Measurements from ENCODE around the gene ESF1. TPM values are rescaled to one million over a fixed set of nuclear protein-coding genes. Genes with fewer than 3 reads are reported as not detected.

ESF1 gene
- total RNA-seq, 2 experiments from 2014 or later, result 10.1 to 13.5 TPM

DNA sequence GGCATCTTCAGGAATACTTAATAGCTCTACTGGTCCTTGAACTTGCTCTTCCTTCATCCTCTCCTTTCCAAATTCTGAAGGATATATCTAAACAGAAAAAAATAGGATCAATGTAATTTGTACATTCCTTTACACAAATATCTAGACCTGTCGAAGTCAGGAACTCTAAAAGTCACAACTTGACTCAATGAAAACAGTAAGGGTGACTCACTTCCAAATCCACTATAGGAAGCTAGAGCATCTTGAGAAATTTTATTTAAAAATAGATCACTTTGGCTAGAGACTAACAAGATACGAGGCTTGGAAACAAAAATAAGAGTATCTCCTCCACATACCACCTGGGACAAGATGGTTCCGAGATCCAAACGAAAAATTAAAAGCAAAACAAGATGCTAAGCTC lies 12.2 kb downstream of the ESF1 start:
- DNase-seq (ENCODE audit: low spot score), result no peak
- no TSS peak for BruUV-seq (replicated peaks)

DNA sequence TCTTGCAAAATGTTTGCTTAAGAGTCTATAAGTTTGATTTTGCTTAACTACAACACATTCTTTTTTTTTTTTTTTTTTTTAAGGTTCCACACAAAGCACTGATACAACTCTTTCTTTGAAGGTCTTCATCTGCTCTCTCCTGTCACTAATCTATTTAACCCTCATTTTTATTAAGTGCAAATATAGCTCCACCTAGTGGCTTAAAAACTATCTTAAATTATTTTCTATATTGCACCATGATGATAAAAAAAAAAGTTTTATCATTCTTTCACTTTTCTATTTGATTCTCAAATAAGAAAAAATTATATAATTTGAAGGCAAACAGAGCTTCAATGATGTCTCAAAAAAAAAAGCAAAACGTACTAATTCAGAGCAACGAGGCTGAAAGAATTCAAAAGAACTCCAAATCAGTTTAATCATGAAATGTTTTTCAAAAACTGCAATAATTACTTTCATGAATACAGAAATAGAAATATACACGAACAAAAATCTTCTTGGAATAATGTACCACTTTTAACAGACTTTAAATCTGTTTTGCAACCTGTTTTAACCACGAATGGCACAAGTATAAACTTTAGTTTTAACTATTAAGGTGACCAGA lies 12.8 kb downstream of the ESF1 start:
- CTCF ChIA-PET (ENCODE audit: unreplicated experiment), result no interaction called here
- no peak overlapping the region for H3K27ac ChIP-seq (ENCODE audit: low read depth, low read length, poor library complexity, severe bottlenecking)
- H3K79me2 ChIP-seq (ENCODE audit: insufficient read depth, low read depth, low read length), result no peaks in the 10 kb centered on the region
- H2AFZ ChIP-seq (ENCODE audit: low read length), result no peak overlapping the region
- H4K20me1 ChIP-seq (ENCODE audit: insufficient read depth, low read length), result peaks cover 19% of the 10 kb centered on the region
- peaks cover 99% of the 10 kb centered on the region for H3K36me3 ChIP-seq (ENCODE audit: insufficient read depth, low read length)
- H3K4me3 ChIP-seq (ENCODE audit: low read depth, low read length, poor library complexity, severe bottlenecking), result no peak overlapping the region
- POLR2A ChIA-PET, result interaction anchor here (0.6 to 1.1 kb wide), 10 partner anchors 9 to 390 kb away, joined by 3 to 5 read pairs (median 3); partner anchors contain the start of genes ESF1 and NDUFAF5
- DNase-seq (ENCODE audit: low spot score), result peak; percentile 56
- BruUV-seq (replicated peaks), result no TSS peak
- TF ChIP-seq, protein P1, sequence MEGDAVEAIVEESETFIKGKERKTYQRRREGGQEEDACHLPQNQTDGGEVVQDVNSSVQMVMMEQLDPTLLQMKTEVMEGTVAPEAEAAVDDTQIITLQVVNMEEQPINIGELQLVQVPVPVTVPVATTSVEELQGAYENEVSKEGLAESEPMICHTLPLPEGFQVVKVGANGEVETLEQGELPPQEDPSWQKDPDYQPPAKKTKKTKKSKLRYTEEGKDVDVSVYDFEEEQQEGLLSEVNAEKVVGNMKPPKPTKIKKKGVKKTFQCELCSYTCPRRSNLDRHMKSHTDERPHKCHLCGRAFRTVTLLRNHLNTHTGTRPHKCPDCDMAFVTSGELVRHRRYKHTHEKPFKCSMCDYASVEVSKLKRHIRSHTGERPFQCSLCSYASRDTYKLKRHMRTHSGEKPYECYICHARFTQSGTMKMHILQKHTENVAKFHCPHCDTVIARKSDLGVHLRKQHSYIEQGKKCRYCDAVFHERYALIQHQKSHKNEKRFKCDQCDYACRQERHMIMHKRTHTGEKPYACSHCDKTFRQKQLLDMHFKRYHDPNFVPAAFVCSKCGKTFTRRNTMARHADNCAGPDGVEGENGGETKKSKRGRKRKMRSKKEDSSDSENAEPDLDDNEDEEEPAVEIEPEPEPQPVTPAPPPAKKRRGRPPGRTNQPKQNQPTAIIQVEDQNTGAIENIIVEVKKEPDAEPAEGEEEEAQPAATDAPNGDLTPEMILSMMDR (conservative IDR thresholded peaks at IDR 0.05; ENCODE audit: low read length), result peak; percentile 86
- TF ChIP-seq EZH2phosphoT487 (IDR thresholded peaks at IDR 0.05; ENCODE audit: borderline replicate concordance, low read depth, low read length), result no peak
- H3K9me3 ChIP-seq (ENCODE audit: low read length), result no peaks in the 10 kb centered on the region; the same call in 1 of the 2 replicates
- intact Hi-C loops (cut with micrococcal nuclease; ENCODE audit: unreplicated experiment), result loop anchor here (5.0 kb wide), 4 partner anchors 225 to 850 kb away; no protein-coding TSS in a partner anchor
- no peaks in the 10 kb centered on the region for H3K4me1 ChIP-seq (ENCODE audit: insufficient read depth, low read length, poor library complexity, severe bottlenecking)
- no peak overlapping the region for H3K4me2 ChIP-seq (ENCODE audit: low read length)
- H3K9me2 ChIP-seq (ENCODE audit: insufficient read depth, low read length), result no peaks in the 10 kb centered on the region

More for the DNA sequence above, 12.2 kb downstream of the ESF1 start:
- CTCF ChIA-PET (ENCODE audit: unreplicated experiment), result no interaction called here
- Histone ChIP-seq H3K27ac (ENCODE audit: low read depth, low read length, poor library complexity, severe bottlenecking) (no peak overlapping the region), H3K79me2 (ENCODE audit: insufficient read depth, low read depth, low read length) (no peaks in the 10 kb centered on the region), H3K36me3 (ENCODE audit: insufficient read depth, low read length) (peaks cover 99% of the 10 kb centered on the region), H2AFZ (ENCODE audit: low read length) (no peak overlapping the region), H3K9me3 (ENCODE audit: low read length) (no peaks in the 10 kb centered on the region), H3K9me2 (ENCODE audit: insufficient read depth, low read length) (no peaks in the 10 kb centered on the region), H4K20me1 (ENCODE audit: insufficient read depth, low read length) (peaks cover 23% of the 10 kb centered on the region), H3K4me3 (ENCODE audit: low read depth, low read length, poor library complexity, severe bottlenecking) (no peak overlapping the region), H3K4me2 (ENCODE audit: low read length) (no peak overlapping the region), H3K4me1 (ENCODE audit: insufficient read depth, low read length, poor library complexity, severe bottlenecking) (no peaks in the 10 kb centered on the region)
- POLR2A ChIA-PET, result interaction anchor here (0.5 to 1.1 kb wide), 3 partner anchors 20 to 127 kb away, joined by 3 read pairs; no protein-coding TSS in a partner anchor
- no peak for TF ChIP-seq EZH2phosphoT487 (IDR thresholded peaks at IDR 0.05; ENCODE audit: borderline replicate concordance, low read depth, low read length)
- TF ChIP-seq, protein P1 (conservative IDR thresholded peaks at IDR 0.05; ENCODE audit: low read length), result no peak
- intact Hi-C loops (cut with micrococcal nuclease; ENCODE audit: unreplicated experiment), result loop anchor here (5.0 kb wide), 4 partner anchors 225 to 850 kb away; no protein-coding TSS in a partner anchor

DNA sequence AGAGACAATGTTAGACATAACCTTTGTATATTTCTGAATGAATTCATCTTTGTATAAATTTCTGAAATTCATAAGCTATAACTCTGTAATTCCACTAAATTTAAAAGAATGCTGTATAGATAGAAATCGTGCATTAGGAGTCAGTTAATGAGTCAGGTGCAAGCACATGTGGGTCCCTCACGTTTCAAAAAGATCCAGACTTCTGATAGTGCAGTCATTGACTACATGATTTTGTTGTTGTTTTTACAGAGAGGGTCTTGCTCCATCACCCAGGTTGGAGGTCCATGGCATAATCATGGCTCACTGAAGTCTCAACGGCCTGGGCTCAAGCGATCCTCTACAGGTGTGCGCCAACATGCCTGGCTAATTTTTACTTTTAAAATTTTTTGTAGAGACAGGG lies 14.6 kb downstream of the ESF1 start:
- no peaks in the 10 kb centered on the region for H3K4me1 ChIP-seq (ENCODE audit: insufficient read depth, low read length, poor library complexity, severe bottlenecking)
- POLR2A ChIA-PET, result no interaction called here
- DNase-seq (ENCODE audit: low spot score), result no peak
- no TSS peak for BruUV-seq (replicated peaks)
- peaks cover 99% of the 10 kb centered on the region for H3K36me3 ChIP-seq (ENCODE audit: insufficient read depth, low read length)
- no peak overlapping the region for H3K4me3 ChIP-seq (ENCODE audit: low read depth, low read length, poor library complexity, severe bottlenecking)
- no peaks in the 10 kb centered on the region for H3K79me2 ChIP-seq (ENCODE audit: insufficient read depth, low read depth, low read length)
- CTCF ChIA-PET (ENCODE audit: unreplicated experiment), result no interaction called here
- H3K27ac ChIP-seq (ENCODE audit: low read depth, low read length, poor library complexity, severe bottlenecking), result no peak overlapping the region
- peaks cover 17% of the 10 kb centered on the region; the same call in 1 of the 2 replicates for H3K9me3 ChIP-seq (ENCODE audit: low read length)
- intact Hi-C loops (cut with micrococcal nuclease; ENCODE audit: unreplicated experiment), result loop anchor here (5.0 kb wide), 4 partner anchors 223 to 848 kb away; no protein-coding TSS in a partner anchor
- no peaks in the 10 kb centered on the region for H3K9me2 ChIP-seq (ENCODE audit: insufficient read depth, low read length)
- no peak overlapping the region for H2AFZ ChIP-seq (ENCODE audit: low read length)
- no peak overlapping the region for H3K4me2 ChIP-seq (ENCODE audit: low read length)
- TF ChIP-seq, protein P1 (conservative IDR thresholded peaks at IDR 0.05; ENCODE audit: low read length), result no peak
- TF ChIP-seq EZH2phosphoT487 (IDR thresholded peaks at IDR 0.05; ENCODE audit: borderline replicate concordance, low read depth, low read length), result no peak
- H4K20me1 ChIP-seq (ENCODE audit: insufficient read depth, low read length), result peaks cover 12% of the 10 kb centered on the region
